Stimulated activated CD8-positive, alpha-beta memory T cell treated with anti-CD3 and anti-CD28 coated beads, Interleukin-12 subunit alpha, Interleukin-12 subunit beta, amount 100 ng/mL, for 1 hour (primary cell): ENCODE data around the gene LPIN3.

ENCODE experiments used
- DNase-seq: peaks from one replicate; pipeline ENCODE4 v3.0.0-alpha.2; 2020; ENCODE audit warnings: low read depth

The LPIN3 gene

GRCh38 chr20:41349266-41349665 is 8.6 kb downstream of the LPIN3 start:
- DNase-seq: no peak

- no peak for DNase-seq
These were observed 9.3 kb downstream of the LPIN3 start for GRCh38 chr20:41349943-41350342.

- no peak for DNase-seq
These were observed 9.9 kb downstream of the LPIN3 start for GRCh38 chr20:41350408-41350962.

GRCh38 chr20:41352106-41352505 is 11.5 kb downstream of the LPIN3 start:
- no peak for DNase-seq

- DNase-seq: no peak
These were observed 12.0 kb downstream of the LPIN3 start for GRCh38 chr20:41352666-41353065.

- no peak for DNase-seq
These were observed 12.9 kb downstream of the LPIN3 start for GRCh38 chr20:41353530-41353929.

GRCh38 chr20:41355192-41355591 is 14.6 kb downstream of the LPIN3 start:
- no peak for DNase-seq

- DNase-seq: no peak
These were observed 15.1 kb downstream of the LPIN3 start for GRCh38 chr20:41355598-41356203.

- no peak for DNase-seq
These were observed 16.3 kb downstream of the LPIN3 start for GRCh38 chr20:41356951-41357350.

- DNase-seq: no peak
These were observed 17.0 kb downstream of the LPIN3 start for GRCh38 chr20:41357424-41358163.

GRCh38 chr20:41358230-41358629 is 17.6 kb downstream of the LPIN3 start:
- DNase-seq: no peak

- no peak for DNase-seq
These were observed 18.1 kb downstream of the LPIN3 start for GRCh38 chr20:41358717-41359116.

- no peak for DNase-seq
These were observed 19.0 kb downstream of the LPIN3 start for GRCh38 chr20:41359541-41360011.

- DNase-seq: no peak
These were observed 20.5 kb downstream of the LPIN3 start for GRCh38 chr20:41360831-41361756.

- DNase-seq: no peak
These were observed 21.4 kb downstream of the LPIN3 start for GRCh38 chr20:41361757-41362747.

GRCh38 chr20:41362748-41363140 is 22.1 kb downstream of the LPIN3 start:
- no peak for DNase-seq

GRCh38 chr20:41363601-41364000 is 23.0 kb downstream of the LPIN3 start:
- DNase-seq: no peak

- DNase-seq: no peak
These were observed 23.7 kb downstream of the LPIN3 start for GRCh38 chr20:41364236-41364855.

GRCh38 chr20:41364967-41365765 is 24.5 kb downstream of the LPIN3 start:
- DNase-seq: no peak
